K562 (cell line): Measurements from ENCODE around the gene GPR37L1. TPM values are rescaled to one million over a fixed set of nuclear protein-coding genes. Genes with fewer than 3 reads are reported as not detected.

Experiments
- ATAC-seq: fragments of 200-7000 bp; cut with Tn5 transposase; 3 replicates; pipeline ENCODE4 v1.9.1; 2020; ENCODE audit warnings: moderate library complexity
- BruUV-seq: library from RNA; stranded (reverse); fragments of 400-500 nt; replicated peaks from 2 replicates; lab custom pipeline; 2021; lab: Mats Ljungman, UMichigan
- CTCF ChIA-PET: fragments of 300-600 bp; formaldehyde crosslinking; extraction: SDS; loops from one replicate; lab custom pipeline; 2021; ENCODE audit warnings: low intra/inter-chr PET ratio; lab: Yijun Ruan, JAX
- POLR2A ChIA-PET: fragments of 300-600, 350-650 bp; sonication (Branson Sonifier 250); formaldehyde crosslinking; extraction: SDS; loops from one replicate; lab custom pipeline; 2021; ENCODE audit warnings: antibody characterized with exemption, inconsistent platforms; lab: Yijun Ruan, JAX
- DNase-seq, 4 experiments: peaks; one replicate each; pipeline versions ENCODE4 v3.0.0 to v3.0.0-alpha.2; 2011 to 2018; ENCODE audit warnings: low spot score in 3 of 4, mixed read lengths in 3 of 4; ENCODE audit errors: extremely low read depth in 1 of 4
- FAIRE-seq: peaks from 2 replicates; lab custom pipeline; 2011; peaks lifted over from hg19 to GRCh38; lab: Jason Lieb, UNC
- H2AFZ ChIP-seq: 2 replicates; pipeline ENCODE4 v1.6.0; 2011; ENCODE audit warnings: low read depth, low read length, control low read depth, inconsistent platforms
- H3K27ac ChIP-seq: fragments of 200-600 bp; 3 replicates; pipeline ENCODE4 v1.8.0; 2011; ENCODE audit warnings: low read depth, mild to moderate bottlenecking, control low read depth, inconsistent platforms, low read length, moderate library complexity, mixed read lengths; ENCODE audit errors: extremely low read depth
- H3K27me3 ChIP-seq, 2 experiments: fragments of 300-600 bp in 1 of 2; 2 replicates in 1 of 2; 3 replicates in 1 of 2; pipeline versions ENCODE4 v1.6.0 to v1.8.0; 2011; ENCODE audit warnings: inconsistent platforms in 2 of 2, low read length in 2 of 2, mild to moderate bottlenecking in 1 of 2, mixed read lengths in 1 of 2, moderate library complexity in 1 of 2; ENCODE audit not compliant: control insufficient read depth in 2 of 2, insufficient read depth in 2 of 2
- H3K36me3 ChIP-seq: fragments of 300-600 bp; 3 replicates; pipeline ENCODE4 v1.8.0; 2011; ENCODE audit warnings: mild to moderate bottlenecking, low read length, inconsistent platforms; ENCODE audit not compliant: control insufficient read depth, insufficient read depth
- H3K4me1 ChIP-seq, 2 experiments: fragments of 200-600 bp in 1 of 2; replicated peaks in 1 of 2; 2 replicates in 1 of 2; 3 replicates in 1 of 2; pipeline versions ENCODE4 v1.5.1 to v1.8.0; 2011; ENCODE audit warnings: inconsistent platforms in 2 of 2, low read length in 2 of 2, mild to moderate bottlenecking in 1 of 2, mixed read lengths in 1 of 2, moderate library complexity in 1 of 2; ENCODE audit not compliant: control insufficient read depth in 2 of 2, insufficient read depth in 2 of 2
- H3K4me2 ChIP-seq: 2 replicates; pipeline ENCODE4 v1.6.1; 2011; ENCODE audit warnings: low read length, control low read depth, inconsistent platforms, mixed read lengths; ENCODE audit not compliant: insufficient read depth
- H3K4me3 ChIP-seq: fragments of 200-600 bp; sonication (generic), shearing (Covaris generic); 2 replicates; pipeline ENCODE4 v1.5.1; 2016; ENCODE audit warnings: control low read depth, inconsistent platforms
- H3K79me2 ChIP-seq: fragments of 200-600 bp; 3 replicates; pipeline ENCODE4 v1.8.0; 2011; ENCODE audit warnings: low read length, inconsistent platforms; ENCODE audit not compliant: control insufficient read depth, insufficient read depth
- H3K9ac ChIP-seq, 2 experiments: 2 replicates each; pipeline versions ENCODE4 v1.6.0 to v1.6.1; 2011; ENCODE audit warnings: low read depth in 2 of 2, low read length in 2 of 2, control low read depth in 1 of 2, inconsistent platforms in 1 of 2, mild to moderate bottlenecking in 1 of 2, mixed read lengths in 1 of 2; ENCODE audit not compliant: insufficient read depth in 1 of 2
- H3K9me1 ChIP-seq: one replicate; pipeline ENCODE4 v1.6.0; 2011; ENCODE audit warnings: inconsistent platforms, mild to moderate bottlenecking, low read length, moderate library complexity; ENCODE audit not compliant: control insufficient read depth, insufficient read depth
- H3K9me3 ChIP-seq: replicated peaks from 2 replicates; pipeline ENCODE4 v1.5.1; 2011; ENCODE audit warnings: low read depth, low read length, inconsistent platforms; ENCODE audit not compliant: control insufficient read depth, insufficient read depth
- H4K20me1 ChIP-seq: replicated peaks from 2 replicates; pipeline ENCODE4 v1.6.1; 2011; ENCODE audit warnings: low read length, inconsistent platforms, mixed read lengths; ENCODE audit not compliant: control insufficient read depth, insufficient read depth
- BHLHE40 ChIP-seq: IDR thresholded peaks from 2 replicates; pipeline ENCODE4 v1.6.1; 2011; ENCODE audit warnings: low read length, improper control_type of control experiment
- EGR1 ChIP-seq: fragments of 450-650 bp; conservative IDR thresholded peaks from 2 replicates; pipeline ENCODE4 v1.6.1; 2017; ENCODE audit warnings: mild to moderate bottlenecking
- ZNF140 ChIP-seq: fragments of 250-450 bp; sonication (Bioruptor Pico); IDR thresholded peaks from 2 replicates; pipeline ENCODE4 v1.8.0; 2021; ENCODE audit warnings: moderate library complexity, mild to moderate bottlenecking, inconsistent platforms
- WGBS: fragments of 100-300 bp; shearing (Covaris generic); methylation state at CpG from one replicate; pipeline ENCODE4 v1.1.6; 2016; ENCODE audit warnings: low coverage, mixed read lengths; ENCODE audit not compliant: insufficient coverage; ENCODE audit errors: missing lambda C conversion rate; 5-methylcytosine and 5-hydroxymethylcytosine counted together
- in situ Hi-C: fragments of 300-500 bp; cut with MboI; formaldehyde crosslinking; loops from 4 replicates; pipeline ENCODE4 v1.15.0; 2018; ENCODE audit warnings: inconsistent platforms, mixed read lengths
- intact Hi-C: fragments of 100-400 bp; cut with micrococcal nuclease; formaldehyde crosslinking; loops from 2 replicates; pipeline ENCODE4 v1.14.2; 2022
- polyA plus RNA-seq, 8 experiments: library from polyadenylated mRNA; depleted of rRNA in 4 of 8; stranded (reverse) in 5 of 8; unstranded in 3 of 8; fragments of >200 nt; fragmentation: Nextera tagmentation in 2 of 8; fragmentation: Illumina TruSeq in 1 of 8; extraction: Ambion mirVana in 2 of 8; extraction: Trizol in 1 of 8; gene quantifications; 2 replicates each; pipeline versions ENCODE4 v1.2.1 to v1.2.3, GENCODE V29; 2011 to 2014; ENCODE audit warnings: inconsistent platforms in 1 of 8, missing spikeins in 1 of 8
- total RNA-seq, 7 experiments: library from RNA; depleted of rRNA in 6 of 7; stranded (reverse); fragments of >200 nt in 6 of 7; fragmentation: Illumina TruSeq in 2 of 7; extraction: Trizol in 2 of 7; gene quantifications; 2 replicates each; pipeline versions ENCODE4 v1.2.1 to v1.2.3, GENCODE V29; 2011 to 2021; ENCODE audit warnings: low replicate concordance in 1 of 7

GPR37L1 gene
- total and polyA plus RNA-seq, 9 of the 15 experiments (the other 6 are each of a cell fraction or from before 2014, with no cell fraction given): not detected

DNA sequence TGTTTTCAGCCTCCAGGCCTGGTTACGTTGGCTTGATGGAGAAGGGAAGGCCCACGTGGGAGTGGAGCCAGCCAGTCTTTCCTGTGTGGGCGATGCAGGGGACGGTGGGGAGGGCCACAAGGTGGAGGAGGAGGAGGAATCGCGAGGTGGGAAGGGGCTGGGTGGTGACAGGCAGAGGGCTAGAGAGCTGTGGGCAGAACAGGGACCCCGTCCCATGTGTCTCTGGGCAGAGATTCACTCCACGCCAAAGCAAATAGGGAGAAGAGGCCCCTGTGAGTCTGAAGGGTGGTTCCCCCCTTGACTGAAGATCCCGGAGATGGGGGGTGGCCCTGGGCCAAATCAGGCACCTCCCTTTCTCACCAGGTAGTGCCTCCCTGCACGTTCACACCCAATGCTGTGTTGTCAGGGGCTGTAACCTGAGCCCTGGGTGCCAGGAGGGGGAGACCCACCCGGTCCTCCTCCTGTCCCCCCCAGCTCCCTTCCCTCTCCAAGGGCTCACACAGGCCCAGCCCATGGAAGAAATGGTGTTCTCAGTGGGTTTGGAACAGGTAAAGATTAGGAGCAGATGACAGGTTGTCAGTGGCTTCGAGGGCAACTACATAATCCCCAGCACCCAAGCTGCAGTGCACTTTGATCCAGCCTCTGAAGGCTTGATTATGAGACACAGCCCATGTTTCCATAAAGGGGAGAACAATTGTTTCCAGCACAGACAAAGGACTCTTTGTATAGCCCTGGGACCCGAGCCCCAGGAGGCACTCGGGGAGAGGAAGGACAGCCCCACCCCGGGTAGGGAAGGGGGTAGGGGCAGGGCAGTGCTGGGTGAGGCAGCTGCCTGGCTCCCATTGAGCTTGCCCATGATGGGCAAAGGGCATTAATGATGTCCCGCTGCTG, 37.7 kb upstream of the GPR37L1 start:
- H4K20me1 ChIP-seq: no peaks in the 10 kb centered on the region; the same call in 1 of the 2 replicates
- no peak overlapping the region for H2AFZ ChIP-seq
- H3K4me1 ChIP-seq: peaks cover 0 to 12% of the 10 kb centered on the region in 2 experiments; a peak in 1 of 5 replicates
- no peak overlapping the region for H3K4me2 ChIP-seq
- 14% methylated on average over 16 of the region's 16 CpGs for WGBS
- in situ Hi-C loops (no loop called here), intact Hi-C loops (no loop called here)
- CTCF ChIA-PET: no interaction called here
- H3K9me3 ChIP-seq: no peaks in the 10 kb centered on the region
- no peaks in the 10 kb centered on the region for H3K9me1 ChIP-seq
- no peak overlapping the region for H3K4me3 ChIP-seq
- peak overlapping the region in 1 of 2 experiments; percentile 41; a peak in 2 of 4 replicates for H3K9ac ChIP-seq
- no peak for FAIRE-seq
- no peaks in the 10 kb centered on the region for H3K79me2 ChIP-seq
- peaks cover 6 to 27% of the 10 kb centered on the region in 2 experiments; a peak in 4 of 5 replicates for H3K27me3 ChIP-seq
- peak in 2 of 4 experiments; percentile 13 to 34 for DNase-seq
- no TSS peak for BruUV-seq
- ATAC-seq: no peak
- H3K36me3 ChIP-seq: no peaks in the 10 kb centered on the region
- POLR2A ChIA-PET: interaction anchor here (0.6 to 1.3 kb wide), 3 partner anchors 10 to 134 kb away, joined by 3 to 4 read pairs (median 3); no protein-coding TSS in a partner anchor
- no peak overlapping the region for H3K27ac ChIP-seq
- TF ChIP-seq ZNF140 (CRISPR knock-in tag) (no peak), BHLHE40 (peak; percentile 14; the same call in 1 of the 2 replicates), EGR1 (peak; percentile 52)
